Left ventricle myocardium inferior (tissue), 1 donor: ENCODE measurements around the gene EPHB1. TPM values are rescaled to one million over a fixed set of nuclear protein-coding genes. Genes with fewer than 3 reads are reported as not detected.
"Not testable (repeated sequence)": the region's sequence is repeated elsewhere in the genome, so short reads cannot be mapped to it uniquely, and the experiment has no call there.

Experiments
- DNase-seq: peaks from one replicate; pipeline ENCODE4 v3.0.0-alpha.2; 2020
- H3K27ac ChIP-seq: fragments of 200-600 bp; replicated peaks from 2 replicates; pipeline ENCODE4 v1.8.0; 2021
- H3K27me3 ChIP-seq: fragments of 200-600 bp; 2 replicates; pipeline ENCODE4 v1.8.0; 2021; ENCODE audit warnings: low read depth
- H3K36me3 ChIP-seq: fragments of 200-600 bp; 2 replicates; pipeline ENCODE4 v1.8.0; 2021
- H3K4me1 ChIP-seq: fragments of 200-600 bp; 2 replicates; pipeline ENCODE4 v1.8.0; 2021
- H3K4me3 ChIP-seq: fragments of 200-600 bp; 2 replicates; pipeline ENCODE4 v1.8.0; 2021; ENCODE audit warnings: mild to moderate bottlenecking, moderate library complexity
- H3K9me3 ChIP-seq: fragments of 200-600 bp; replicated peaks from 2 replicates; pipeline ENCODE4 v1.8.0; 2021
- intact Hi-C: fragments of 100-400 bp; cut with micrococcal nuclease; formaldehyde crosslinking; loops from one replicate; pipeline ENCODE4 v1.11.0; 2022
- total RNA-seq: library from RNA; stranded (reverse); fragmentation: NEBNext Ultra II Directional; extraction: Animal tissue kit (Norgen Biotek cat#: 25700); gene quantifications from one replicate; pipeline ENCODE4 v1.2.1, GENCODE V29; 2021
- TF ChIP-seq, protein P1 (sequence below): fragments of 200-600 bp; IDR thresholded peaks from 2 replicates; pipeline ENCODE4 v1.8.0; 2021; ENCODE audit warnings: antibody characterized with exemption, mild to moderate bottlenecking, borderline replicate concordance
- donor health status: DM: no; HTN: yes; CAD: no; lungs with severe emphysema.

EPHB1 gene
- total RNA-seq, 1 donor from 2014 or later = 1.3 TPM

DNA sequence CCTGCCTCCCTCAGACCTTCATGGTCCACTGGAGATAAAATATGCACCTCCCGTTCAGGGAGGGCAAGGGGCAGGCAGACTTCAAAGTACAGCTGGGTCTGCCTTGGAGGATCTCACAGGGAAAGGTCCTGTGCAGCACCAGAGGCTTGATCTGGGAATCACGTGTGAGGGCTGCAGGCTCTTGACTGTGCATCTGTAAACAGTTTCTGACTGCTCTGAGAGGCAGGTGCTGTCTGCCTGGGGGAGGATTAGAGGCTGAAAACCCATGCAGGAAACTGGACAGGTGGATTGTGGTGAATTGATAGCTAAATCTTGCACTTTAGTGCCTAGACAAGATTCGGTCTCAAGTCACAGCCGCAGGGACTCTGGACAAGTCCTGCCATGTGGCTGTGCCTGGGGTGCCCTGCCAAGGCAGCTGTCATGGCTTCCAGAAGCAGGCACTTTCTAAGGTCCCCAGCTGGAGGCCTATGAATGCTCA, 239.3 kb downstream of the EPHB1 start:
- Histone ChIP-seq H3K27me3 (peaks cover 37% of the 10 kb centered on the region), H3K4me1 (peaks cover 9% of the 10 kb centered on the region), H3K9me3 (no peaks in the 10 kb centered on the region), H3K27ac (no peak overlapping the region), H3K36me3 (no peaks in the 10 kb centered on the region), H3K4me3 (no peak overlapping the region)
- TF ChIP-seq, protein P1, sequence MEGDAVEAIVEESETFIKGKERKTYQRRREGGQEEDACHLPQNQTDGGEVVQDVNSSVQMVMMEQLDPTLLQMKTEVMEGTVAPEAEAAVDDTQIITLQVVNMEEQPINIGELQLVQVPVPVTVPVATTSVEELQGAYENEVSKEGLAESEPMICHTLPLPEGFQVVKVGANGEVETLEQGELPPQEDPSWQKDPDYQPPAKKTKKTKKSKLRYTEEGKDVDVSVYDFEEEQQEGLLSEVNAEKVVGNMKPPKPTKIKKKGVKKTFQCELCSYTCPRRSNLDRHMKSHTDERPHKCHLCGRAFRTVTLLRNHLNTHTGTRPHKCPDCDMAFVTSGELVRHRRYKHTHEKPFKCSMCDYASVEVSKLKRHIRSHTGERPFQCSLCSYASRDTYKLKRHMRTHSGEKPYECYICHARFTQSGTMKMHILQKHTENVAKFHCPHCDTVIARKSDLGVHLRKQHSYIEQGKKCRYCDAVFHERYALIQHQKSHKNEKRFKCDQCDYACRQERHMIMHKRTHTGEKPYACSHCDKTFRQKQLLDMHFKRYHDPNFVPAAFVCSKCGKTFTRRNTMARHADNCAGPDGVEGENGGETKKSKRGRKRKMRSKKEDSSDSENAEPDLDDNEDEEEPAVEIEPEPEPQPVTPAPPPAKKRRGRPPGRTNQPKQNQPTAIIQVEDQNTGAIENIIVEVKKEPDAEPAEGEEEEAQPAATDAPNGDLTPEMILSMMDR = no peak
- intact Hi-C loops = no loop called here
- DNase-seq = no peak

DNA sequence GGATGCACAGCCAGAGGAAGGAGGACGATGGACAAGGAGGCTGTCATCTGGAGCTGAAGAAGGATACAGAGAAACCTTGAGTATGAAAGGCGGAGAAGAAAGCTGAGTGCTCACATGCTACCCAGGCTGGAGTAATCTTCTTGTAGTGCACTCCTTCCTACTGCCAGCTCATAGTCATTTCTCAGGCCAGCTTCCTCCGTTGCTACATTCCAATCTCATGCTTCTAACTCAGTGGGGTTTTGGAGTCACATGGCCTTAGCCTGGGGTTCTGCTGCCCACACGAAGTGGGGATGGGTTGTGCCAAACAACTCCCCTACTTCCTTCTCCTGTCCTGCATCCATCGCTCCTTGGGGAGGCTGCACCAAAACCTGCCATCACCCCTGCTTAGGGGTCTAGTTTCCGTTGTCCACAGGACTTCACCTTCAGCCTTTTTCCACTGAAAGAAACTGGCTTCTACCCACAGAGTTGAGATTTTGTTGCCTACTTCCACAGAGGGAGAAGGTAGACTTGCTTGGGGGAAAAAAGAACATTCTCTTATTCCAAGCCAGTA, 239.9 kb downstream of the EPHB1 start:
- Histone ChIP-seq H3K36me3 (no peaks in the 10 kb centered on the region), H3K27me3 (peaks cover 37% of the 10 kb centered on the region), H3K4me1 (peaks cover 9% of the 10 kb centered on the region), H3K4me3 (no peak overlapping the region), H3K27ac (no peak overlapping the region), H3K9me3 (no peaks in the 10 kb centered on the region)
- no peak for DNase-seq
- TF ChIP-seq, protein P1 = no peak
- intact Hi-C loops = no loop called here

DNA sequence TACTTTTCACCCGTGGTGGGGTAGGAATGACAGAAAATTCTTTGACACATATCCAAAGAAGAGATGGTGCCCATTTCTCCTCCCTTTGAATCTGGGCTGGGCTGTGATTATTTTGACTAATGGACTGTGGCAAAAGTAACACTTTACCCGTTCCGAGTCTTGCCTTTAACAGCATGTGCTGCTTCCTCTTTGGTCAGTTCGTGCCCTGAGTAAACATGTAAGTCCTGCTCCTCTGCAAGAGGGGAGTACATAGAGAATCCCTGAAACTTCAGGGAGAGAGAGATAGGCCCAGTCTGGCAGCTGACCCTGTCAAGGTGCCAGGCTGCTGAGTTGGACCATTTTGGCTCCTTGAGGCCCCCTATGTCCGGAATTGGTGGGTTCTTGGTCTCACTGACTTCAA, 243.1 kb downstream of the EPHB1 start:
- no peaks in the 10 kb centered on the region for H3K36me3 ChIP-seq
- peaks cover 13% of the 10 kb centered on the region for H3K27me3 ChIP-seq
- no peaks in the 10 kb centered on the region for H3K9me3 ChIP-seq
- intact Hi-C loops = no loop called here
- TF ChIP-seq, protein P1 = no peak
- H3K4me1 ChIP-seq = peaks cover 9% of the 10 kb centered on the region
- no peak overlapping the region for H3K27ac ChIP-seq
- H3K4me3 ChIP-seq = no peak overlapping the region
- DNase-seq = no peak

DNA sequence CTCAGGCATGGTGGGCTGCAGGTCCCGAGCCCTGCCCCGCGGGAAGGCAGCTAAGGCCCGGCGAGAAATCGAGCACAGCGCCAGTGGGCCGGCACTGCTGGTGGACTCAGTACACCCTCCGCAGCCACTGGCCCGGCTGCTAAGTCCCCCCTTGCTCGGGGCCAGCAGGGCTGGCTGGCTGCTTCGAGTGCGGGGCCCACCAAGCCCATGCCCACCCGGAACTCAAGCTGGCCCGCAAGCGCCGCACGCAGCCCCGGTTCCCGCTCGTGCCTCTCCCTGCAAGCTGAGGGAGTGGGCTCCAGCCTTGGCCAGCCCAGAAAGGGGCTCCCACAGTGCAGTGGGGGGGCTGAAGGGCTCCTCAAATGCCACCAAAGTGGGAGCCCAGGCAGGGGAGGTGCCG, 244.5 kb downstream of the EPHB1 start:
- H3K4me3 ChIP-seq, H3K27me3 ChIP-seq, H3K36me3 ChIP-seq, H3K27ac ChIP-seq, DNase-seq, H3K4me1 ChIP-seq, intact Hi-C loops, H3K9me3 ChIP-seq: not testable (repeated sequence)

DNA sequence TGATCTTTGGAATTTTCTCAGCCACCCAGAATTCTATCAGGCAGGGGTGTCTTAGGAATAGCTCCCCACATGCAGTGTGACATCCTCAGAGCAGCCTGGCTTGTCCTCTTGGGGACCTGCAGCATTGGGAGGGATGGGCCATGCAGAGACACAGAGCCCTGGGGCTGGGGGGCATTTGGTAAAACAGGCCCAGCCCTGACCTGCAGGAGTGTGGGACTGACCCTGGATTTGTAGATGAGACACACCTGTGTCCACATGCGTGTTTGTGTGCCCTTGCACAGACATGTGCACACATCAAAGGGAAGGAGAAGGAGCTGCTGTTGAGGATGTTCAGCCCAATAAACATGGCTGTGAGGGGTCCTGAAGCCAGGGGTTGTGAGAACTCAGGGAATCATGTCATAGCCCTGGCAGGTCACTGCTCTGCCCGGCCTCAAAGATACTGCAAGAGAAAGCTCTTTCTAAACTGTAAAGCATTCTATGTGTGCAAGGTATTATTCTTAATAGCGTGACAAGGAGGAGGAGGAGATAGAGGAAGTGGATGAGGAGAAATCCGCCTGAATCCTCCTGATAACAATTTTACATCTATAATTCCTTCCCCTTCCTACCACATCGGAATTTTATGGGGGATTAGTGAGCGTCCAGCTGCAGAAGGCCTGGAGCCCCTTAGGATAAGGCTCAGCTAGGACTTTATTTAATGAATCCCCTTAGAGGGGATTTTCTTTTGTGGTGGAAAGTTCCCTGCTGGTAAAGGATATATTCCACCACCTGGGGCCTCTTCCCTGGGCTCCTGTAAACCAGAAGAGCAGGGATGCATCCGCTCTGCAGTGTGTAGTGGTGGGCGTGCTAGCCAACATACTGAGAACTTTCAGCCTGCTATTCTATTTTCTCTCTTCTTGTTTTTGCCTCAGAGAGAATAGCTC, 245.5 kb downstream of the EPHB1 start:
- H3K36me3 ChIP-seq = no peaks in the 10 kb centered on the region
- TF ChIP-seq, protein P1 = no peak

DNA sequence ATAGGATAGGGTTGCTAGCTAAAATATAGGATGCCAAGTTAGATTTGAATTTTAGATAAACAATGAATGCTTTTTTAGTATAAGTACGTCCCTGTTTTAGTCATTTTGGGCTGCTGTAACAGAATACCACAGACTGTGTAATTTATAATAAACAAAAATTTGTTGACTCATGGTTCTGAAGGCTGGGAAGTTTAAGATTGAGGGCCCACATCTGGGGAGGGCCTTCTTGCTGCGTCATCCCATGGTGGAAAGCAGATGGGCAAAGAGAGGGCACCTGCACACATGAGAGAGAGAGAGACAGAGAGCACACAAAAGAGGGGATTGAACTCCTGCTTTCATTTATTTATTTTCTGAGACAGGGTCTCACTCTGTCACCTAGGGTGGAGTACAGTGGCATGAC, 246.5 kb downstream of the EPHB1 start:
- TF ChIP-seq, protein P1 = no peak
- H3K4me1 ChIP-seq = peaks cover 9% of the 10 kb centered on the region
- DNase-seq = no peak
- H3K36me3 ChIP-seq = no peaks in the 10 kb centered on the region
- no peaks in the 10 kb centered on the region for H3K9me3 ChIP-seq
- no peak overlapping the region for H3K27ac ChIP-seq
- no peak overlapping the region for H3K4me3 ChIP-seq
- intact Hi-C loops = no loop called here
- H3K27me3 ChIP-seq = no peaks in the 10 kb centered on the region

More for the DNA sequence above, 245.5 kb downstream of the EPHB1 start:
- no peak overlapping the region for H3K27ac ChIP-seq
- no peak overlapping the region for H3K4me3 ChIP-seq
- no peak for DNase-seq
- no peaks in the 10 kb centered on the region for H3K27me3 ChIP-seq
- peaks cover 9% of the 10 kb centered on the region for H3K4me1 ChIP-seq
- H3K9me3 ChIP-seq = no peaks in the 10 kb centered on the region
- intact Hi-C loops = no loop called here
